A549 (cell line): Measurements from ENCODE around the gene EIF4B. TPM values are rescaled to one million over a fixed set of nuclear protein-coding genes. Genes with fewer than 3 reads are reported as not detected.

Experiments used
- ATOH8 ChIP-seq: fragments of 250-450 bp; sonication (Bioruptor Pico); IDR thresholded peaks from 2 replicates; pipeline ENCODE4 v1.5.0; 2020; ENCODE audit warnings: low read depth, mild to moderate bottlenecking, moderate library complexity
- CEBPB ChIP-seq, 2 experiments: fragments of >200 bp in 1 of 2; sonication (Bioruptor Twin) in 1 of 2; formaldehyde crosslinking in 1 of 2; IDR thresholded peaks; 2 replicates each; pipeline ENCODE4 v1.6.1; 2012 to 2016
- CTCF ChIP-seq: fragments of >200 bp; sonication (Bioruptor Twin); formaldehyde crosslinking; IDR thresholded peaks from 3 replicates; pipeline ENCODE4 v1.5.1; 2016
- EP300 ChIP-seq, 2 experiments: fragments of >200 bp; sonication (Bioruptor Twin); formaldehyde crosslinking; IDR thresholded peaks; 2 replicates in 1 of 2; 3 replicates in 1 of 2; pipeline ENCODE4 v1.6.1; 2016 to 2017
- ESRRA ChIP-seq: fragments of 150-350 bp; IDR thresholded peaks from 2 replicates; pipeline ENCODE4 v1.6.1; 2014; ENCODE audit warnings: mild to moderate bottlenecking, low read length, borderline replicate concordance
- FOSB ChIP-seq: fragments of 250-450 bp; sonication (Bioruptor Pico); IDR thresholded peaks from 2 replicates; pipeline ENCODE4 v1.5.0; 2020; ENCODE audit warnings: mild to moderate bottlenecking, moderate library complexity
- HOXA7 ChIP-seq: fragments of 250-450 bp; sonication (Bioruptor Pico); IDR thresholded peaks from 2 replicates; pipeline ENCODE4 v1.5.0; 2020; ENCODE audit warnings: mild to moderate bottlenecking, moderate library complexity
- JUNB ChIP-seq: fragments of >200 bp; sonication (Bioruptor Twin); formaldehyde crosslinking; IDR thresholded peaks from 2 replicates; pipeline ENCODE4 v1.6.1; 2016
- MAFK ChIP-seq: fragments of 450-650 bp; IDR thresholded peaks from 2 replicates; pipeline ENCODE4 v1.6.1; 2014; ENCODE audit not compliant: partially characterized antibody
- NFE2L2 ChIP-seq: fragments of 150-350 bp; conservative IDR thresholded peaks from 2 replicates; pipeline ENCODE4 v1.6.1; 2014; ENCODE audit warnings: low read length
- NPAS2 ChIP-seq: fragments of 250-450 bp; sonication (Bioruptor Pico); IDR thresholded peaks from 2 replicates; pipeline ENCODE4 v1.8.0; 2022; ENCODE audit warnings: mild to moderate bottlenecking, moderate library complexity, borderline replicate concordance
- PBX3 ChIP-seq: IDR thresholded peaks from 2 replicates; pipeline ENCODE4 v1.6.1; 2012
- POLR2AphosphoS2 ChIP-seq: conservative IDR thresholded peaks from 2 replicates; pipeline ENCODE4 v1.6.1; 2012; ENCODE audit warnings: low read length, improper control_type of control experiment, inconsistent platforms
- RAD21 ChIP-seq, 2 experiments: fragments of >200 bp in 1 of 2; sonication (Bioruptor Twin) in 1 of 2; formaldehyde crosslinking in 1 of 2; IDR thresholded peaks in 1 of 2; conservative IDR thresholded peaks in 1 of 2; 2 replicates in 1 of 2; 3 replicates in 1 of 2; pipeline ENCODE4 v1.6.1; 2012 to 2018; ENCODE audit warnings: inconsistent platforms in 1 of 2
- RARB ChIP-seq: fragments of 250-450 bp; sonication (Bioruptor Pico); IDR thresholded peaks from 2 replicates; pipeline ENCODE4 v1.8.0; 2021; ENCODE audit warnings: mild to moderate bottlenecking, moderate library complexity
- RCOR1 ChIP-seq: fragments of 150-350 bp; IDR thresholded peaks from 2 replicates; pipeline ENCODE4 v1.6.1; 2014; ENCODE audit warnings: antibody characterized with exemption, low read length, low read depth
- RNF2 ChIP-seq: fragments of 200-600 bp; sonication (generic); IDR thresholded peaks from 2 replicates; pipeline ENCODE4 v1.6.1; 2016; ENCODE audit warnings: low read depth, mild to moderate bottlenecking, antibody characterized with exemption, moderate library complexity, borderline replicate concordance
- SREBF2 ChIP-seq: fragments of 450-650 bp; IDR thresholded peaks from 2 replicates; pipeline ENCODE4 v1.6.1; 2014; ENCODE audit warnings: mild to moderate bottlenecking, moderate library complexity
- TFCP2L1 ChIP-seq: fragments of 250-450 bp; sonication (Bioruptor Pico); IDR thresholded peaks from 2 replicates; pipeline ENCODE4 v1.5.0; 2021; ENCODE audit warnings: mild to moderate bottlenecking
- TP53 ChIP-seq: fragments of 250-450 bp; sonication (Bioruptor Pico); IDR thresholded peaks from 2 replicates; pipeline ENCODE4 v1.5.0; 2021; ENCODE audit warnings: mild to moderate bottlenecking, moderate library complexity
- ZC3H11A ChIP-seq: fragments of 450-650 bp; IDR thresholded peaks from 2 replicates; pipeline ENCODE4 v1.6.1; 2014; ENCODE audit warnings: antibody characterized with exemption, mild to moderate bottlenecking
- ZFP36 ChIP-seq: fragments of 450-650 bp; IDR thresholded peaks from 2 replicates; pipeline ENCODE4 v1.6.1; 2014; ENCODE audit warnings: borderline replicate concordance; ENCODE audit not compliant: partially characterized antibody
- ZNF302 ChIP-seq: fragments of 250-450 bp; sonication (Bioruptor Pico); IDR thresholded peaks from 2 replicates; pipeline ENCODE4 v1.9.0; 2021; ENCODE audit warnings: inconsistent platforms, mild to moderate bottlenecking, moderate library complexity
- ZSCAN20 ChIP-seq: fragments of 250-450 bp; sonication (Bioruptor Pico); IDR thresholded peaks from 2 replicates; pipeline ENCODE4 v1.8.0; 2022; ENCODE audit warnings: mild to moderate bottlenecking, moderate library complexity
- polyA plus RNA-seq, 4 experiments: library from polyadenylated mRNA; depleted of rRNA in 3 of 4; stranded (reverse); fragments of >200 nt; fragmentation: RNase III in 1 of 4; extraction: RNeasy Plus Mini Kit Qiagen cat#74134 plus additional on column Dnase treatment in 1 of 4; gene quantifications; 2 replicates in 3 of 4; 3 replicates in 1 of 4; pipeline ENCODE4 v1.2.3, GENCODE V29; 2011 to 2017
- TF ChIP-seq, protein P1 (sequence below): IDR thresholded peaks from 2 replicates; pipeline ENCODE4 v1.6.1; 2012
- TF ChIP-seq, protein P2 (sequence below): fragments of 250-450 bp; sonication (Bioruptor Pico); IDR thresholded peaks from 2 replicates; pipeline ENCODE4 v1.5.0; 2021; ENCODE audit warnings: mild to moderate bottlenecking, moderate library complexity, borderline replicate concordance
- TF ChIP-seq, protein P3 (sequence below): fragments of 150-350 bp; IDR thresholded peaks from 2 replicates; pipeline ENCODE4 v1.6.1; 2014; ENCODE audit warnings: low read depth, mild to moderate bottlenecking, low read length
- TF ChIP-seq, protein P4 (sequence below): fragments of >200 bp; sonication (Bioruptor Twin); formaldehyde crosslinking; IDR thresholded peaks from 3 replicates; pipeline ENCODE4 v1.6.1; 2016
- TF ChIP-seq, protein P5 (sequence below): fragments of >200 bp; sonication (Bioruptor Twin); formaldehyde crosslinking; IDR thresholded peaks from 2 replicates; pipeline ENCODE4 v1.6.1; 2016

The EIF4B gene
- polyA plus RNA-seq, 2 of the 4 experiments (the other 2 are of a cell fraction) = 377 to 650 TPM

- TF ChIP-seq POLR2AphosphoS2 = no peak; the same call in 1 of the 2 replicates
- no peak for TF ChIP-seq CEBPB (IDR thresholded peaks at IDR 0.05)
- TF ChIP-seq RNF2 = no peak
- 0 out of 2 replicates have a peak, but pooled peaks have one; percentile 59 for TF ChIP-seq FOSB
- TF ChIP-seq PBX3 = peak; percentile 40; the same call in 1 of the 2 replicates
- no peak for TF ChIP-seq ZNF302 (CRISPR knock-in tag)
- TF ChIP-seq, protein P1, sequence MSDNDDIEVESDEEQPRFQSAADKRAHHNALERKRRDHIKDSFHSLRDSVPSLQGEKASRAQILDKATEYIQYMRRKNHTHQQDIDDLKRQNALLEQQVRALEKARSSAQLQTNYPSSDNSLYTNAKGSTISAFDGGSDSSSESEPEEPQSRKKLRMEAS = peak; percentile 96
- TF ChIP-seq EP300 (IDR thresholded peaks at IDR 0.05) = no peak
- TF ChIP-seq TP53 = peak; percentile 43; the same call in 1 of the 2 replicates
- TF ChIP-seq ZC3H11A = no peak
- TF ChIP-seq HOXA7 (CRISPR knock-in tag) = peak; percentile 85
- TF ChIP-seq RCOR1 = no peak
- TF ChIP-seq RAD21 (conservative IDR thresholded peaks at IDR 0.05 in 1 of 2, IDR thresholded peaks at IDR 0.05 in 1 of 2) = no peak
- TF ChIP-seq JUNB = no peak
- no peak for TF ChIP-seq CTCF
- no peak for TF ChIP-seq TFCP2L1
- peak; percentile 76; the same call in 1 of the 2 replicates for TF ChIP-seq RARB (CRISPR knock-in tag)
- TF ChIP-seq, protein P2, sequence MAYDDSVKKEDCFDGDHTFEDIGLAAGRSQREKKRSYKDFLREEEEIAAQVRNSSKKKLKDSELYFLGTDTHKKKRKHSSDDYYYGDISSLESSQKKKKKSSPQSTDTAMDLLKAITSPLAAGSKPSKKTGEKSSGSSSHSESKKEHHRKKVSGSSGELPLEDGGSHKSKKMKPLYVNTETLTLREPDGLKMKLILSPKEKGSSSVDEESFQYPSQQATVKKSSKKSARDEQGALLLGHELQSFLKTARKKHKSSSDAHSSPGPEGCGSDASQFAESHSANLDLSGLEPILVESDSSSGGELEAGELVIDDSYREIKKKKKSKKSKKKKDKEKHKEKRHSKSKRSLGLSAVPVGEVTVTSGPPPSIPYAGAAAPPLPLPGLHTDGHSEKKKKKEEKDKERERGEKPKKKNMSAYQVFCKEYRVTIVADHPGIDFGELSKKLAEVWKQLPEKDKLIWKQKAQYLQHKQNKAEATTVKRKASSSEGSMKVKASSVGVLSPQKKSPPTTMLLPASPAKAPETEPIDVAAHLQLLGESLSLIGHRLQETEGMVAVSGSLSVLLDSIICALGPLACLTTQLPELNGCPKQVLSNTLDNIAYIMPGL (CRISPR knock-in tag) = peak; percentile 52; the same call in 1 of the 2 replicates
- no peak for TF ChIP-seq ESRRA
- TF ChIP-seq, protein P3, sequence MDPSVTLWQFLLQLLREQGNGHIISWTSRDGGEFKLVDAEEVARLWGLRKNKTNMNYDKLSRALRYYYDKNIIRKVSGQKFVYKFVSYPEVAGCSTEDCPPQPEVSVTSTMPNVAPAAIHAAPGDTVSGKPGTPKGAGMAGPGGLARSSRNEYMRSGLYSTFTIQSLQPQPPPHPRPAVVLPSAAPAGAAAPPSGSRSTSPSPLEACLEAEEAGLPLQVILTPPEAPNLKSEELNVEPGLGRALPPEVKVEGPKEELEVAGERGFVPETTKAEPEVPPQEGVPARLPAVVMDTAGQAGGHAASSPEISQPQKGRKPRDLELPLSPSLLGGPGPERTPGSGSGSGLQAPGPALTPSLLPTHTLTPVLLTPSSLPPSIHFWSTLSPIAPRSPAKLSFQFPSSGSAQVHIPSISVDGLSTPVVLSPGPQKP = no peak
- TF ChIP-seq, protein P4, sequence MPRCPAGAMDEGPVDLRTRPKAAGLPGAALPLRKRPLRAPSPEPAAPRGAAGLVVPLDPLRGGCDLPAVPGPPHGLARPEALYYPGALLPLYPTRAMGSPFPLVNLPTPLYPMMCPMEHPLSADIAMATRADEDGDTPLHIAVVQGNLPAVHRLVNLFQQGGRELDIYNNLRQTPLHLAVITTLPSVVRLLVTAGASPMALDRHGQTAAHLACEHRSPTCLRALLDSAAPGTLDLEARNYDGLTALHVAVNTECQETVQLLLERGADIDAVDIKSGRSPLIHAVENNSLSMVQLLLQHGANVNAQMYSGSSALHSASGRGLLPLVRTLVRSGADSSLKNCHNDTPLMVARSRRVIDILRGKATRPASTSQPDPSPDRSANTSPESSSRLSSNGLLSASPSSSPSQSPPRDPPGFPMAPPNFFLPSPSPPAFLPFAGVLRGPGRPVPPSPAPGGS = no peak
- no peak for TF ChIP-seq MAFK
- TF ChIP-seq NPAS2 (CRISPR knock-in tag) = no peak
- TF ChIP-seq ATOH8 (CRISPR knock-in tag) = 0 out of 2 replicates have a peak, but pooled peaks have one; percentile 44
- no peak for TF ChIP-seq SREBF2
- no peak for TF ChIP-seq ZFP36
- TF ChIP-seq, protein P5, sequence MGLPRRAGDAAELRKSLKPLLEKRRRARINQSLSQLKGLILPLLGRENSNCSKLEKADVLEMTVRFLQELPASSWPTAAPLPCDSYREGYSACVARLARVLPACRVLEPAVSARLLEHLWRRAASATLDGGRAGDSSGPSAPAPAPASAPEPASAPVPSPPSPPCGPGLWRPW = no peak
- no peak for TF ChIP-seq NFE2L2
- TF ChIP-seq ZSCAN20 (CRISPR knock-in tag) = no peak
- TF ChIP-seq, all 56 proteins: peak for 12
These were observed 604 bp downstream of the EIF4B start (continued) for GRCh38 chr12:53006810-53007309.
